CD14-positive monocyte (primary cell): ENCODE results near the gene DPYD. TPM values are rescaled to one million over a fixed set of nuclear protein-coding genes. Genes with fewer than 3 reads are reported as not detected.
A peak's percentile ranks its signal among the peaks of the same experiment; 100 is the strongest.

Experiments
- DNase-seq, 3 donors: peaks; one replicate each; pipeline ENCODE4 v3.0.0-alpha.2; 2011 to 2022
- H2AFZ ChIP-seq: 2 replicates; pipeline ENCODE4 v1.6.0; 2012; ENCODE audit warnings: mild to moderate bottlenecking, low read depth, low read length, inconsistent platforms; ENCODE audit not compliant: insufficient read depth, poor library complexity, severe bottlenecking
- H3K27ac ChIP-seq, 2 donors: 1 replicate in 1 of 2; 2 replicates in 1 of 2; pipeline ENCODE4 v1.5.1; 2012 to 2013; ENCODE audit warnings: low read length in 2 of 2, control low read depth in 1 of 2, inconsistent platforms in 1 of 2, low read depth in 1 of 2, mild to moderate bottlenecking in 1 of 2
- H3K27me3 ChIP-seq, 2 donors: one replicate each; pipeline versions ENCODE4 v1.6.0 to v1.6.1; 2011 to 2013; ENCODE audit warnings: low read length in 2 of 2; ENCODE audit not compliant: control insufficient read depth in 2 of 2, insufficient read depth in 2 of 2
- H3K36me3 ChIP-seq, 2 donors: replicated peaks in 1 of 2; 1 replicate in 1 of 2; 2 replicates in 1 of 2; pipeline versions ENCODE4 v1.5.1 to v1.6.1; 2012 to 2013; ENCODE audit warnings: low read length in 2 of 2, control low read depth in 1 of 2, inconsistent platforms in 1 of 2, mild to moderate bottlenecking in 1 of 2; ENCODE audit not compliant: insufficient read depth in 2 of 2, control insufficient read depth in 1 of 2
- H3K4me1 ChIP-seq, 2 donors: 1 replicate in 1 of 2; 2 replicates in 1 of 2; pipeline versions ENCODE4 v1.5.1 to v1.6.1; 2012 to 2013; ENCODE audit warnings: low read length in 2 of 2, control low read depth in 1 of 2, inconsistent platforms in 1 of 2, mild to moderate bottlenecking in 1 of 2, moderate library complexity in 1 of 2; ENCODE audit not compliant: insufficient read depth in 2 of 2, control insufficient read depth in 1 of 2
- H3K4me2 ChIP-seq: replicated peaks from 2 replicates; pipeline ENCODE3; 2012; ENCODE audit warnings: low read length, moderate library complexity, mild to moderate bottlenecking; ENCODE audit not compliant: poor library complexity, severe bottlenecking; ENCODE audit errors: extremely low read depth
- H3K4me3 ChIP-seq, 3 experiments: fragments of 200-600 bp in 1 of 3; sonication (generic) in 1 of 3; replicated peaks in 1 of 3; 1 replicate in 2 of 3; 2 replicates in 1 of 3; pipeline ENCODE4 v1.5.1; 2011 to 2013; ENCODE audit warnings: low read length in 3 of 3, mild to moderate bottlenecking in 3 of 3, control low read depth in 2 of 3, low read depth in 2 of 3, inconsistent platforms in 1 of 3, moderate library complexity in 1 of 3
- H3K79me2 ChIP-seq: 2 replicates; pipeline ENCODE4 v1.6.0; 2012; ENCODE audit warnings: mild to moderate bottlenecking, control low read depth, inconsistent platforms, low read length, moderate library complexity; ENCODE audit not compliant: insufficient read depth
- H3K9ac ChIP-seq: 2 replicates; pipeline ENCODE4 v1.6.0; 2017; ENCODE audit warnings: low read length, mild to moderate bottlenecking; ENCODE audit not compliant: insufficient read depth, poor library complexity, severe bottlenecking
- H3K9me3 ChIP-seq, 2 donors: replicated peaks in 1 of 2; 1 replicate in 1 of 2; 2 replicates in 1 of 2; pipeline versions ENCODE4 v1.5.1 to v1.6.1; 2012 to 2013; ENCODE audit warnings: low read length in 2 of 2, control low read depth in 1 of 2; ENCODE audit not compliant: control insufficient read depth in 1 of 2, insufficient read depth in 1 of 2
- H4K20me1 ChIP-seq: 2 replicates; pipeline ENCODE4 v1.6.0; 2012; ENCODE audit warnings: mild to moderate bottlenecking, low read length, control low read depth, moderate library complexity; ENCODE audit not compliant: insufficient read depth
- H3K27ac Mint-ChIP-seq, 7 donors: one replicate each; pipeline ENCODE4 v1.8.0; 2020; ENCODE audit warnings: mild to moderate bottlenecking in 7 of 7, mixed read lengths in 7 of 7, moderate library complexity in 6 of 7, inconsistent platforms in 2 of 7
- H3K27me3 Mint-ChIP-seq, 3 donors: one replicate each; pipeline ENCODE4 v1.8.0; 2021 to 2022; ENCODE audit warnings: low read depth in 3 of 3, mild to moderate bottlenecking in 3 of 3, mixed read lengths in 3 of 3, moderate library complexity in 3 of 3, inconsistent platforms in 1 of 3
- H3K36me3 Mint-ChIP-seq, 2 donors: one replicate each; pipeline ENCODE4 v1.8.0; 2020; ENCODE audit warnings: mixed read lengths in 2 of 2, inconsistent platforms in 1 of 2, mild to moderate bottlenecking in 1 of 2
- H3K4me1 Mint-ChIP-seq: one replicate; pipeline ENCODE4 v1.8.0; 2020; ENCODE audit warnings: mild to moderate bottlenecking, mixed read lengths
- H3K4me3 Mint-ChIP-seq, 2 donors: one replicate each; pipeline ENCODE4 v1.8.0; 2020; ENCODE audit warnings: mild to moderate bottlenecking in 2 of 2, mixed read lengths in 2 of 2, moderate library complexity in 1 of 2
- H3K9me3 Mint-ChIP-seq, 7 donors: one replicate each; pipeline ENCODE4 v1.8.0; 2020 to 2022; ENCODE audit warnings: mixed read lengths in 7 of 7, mild to moderate bottlenecking in 6 of 7, moderate library complexity in 6 of 7, inconsistent platforms in 2 of 7
- WGBS: methylation state at CpG from one replicate; pipeline ENCODE4 v1.1.5; 2013; ENCODE audit warnings: missing lambda C conversion rate; ENCODE audit not compliant: insufficient coverage; 5-methylcytosine and 5-hydroxymethylcytosine counted together
- intact Hi-C, 2 donors: fragments of 100-400 bp; cut with micrococcal nuclease; formaldehyde crosslinking; loops; one replicate each; pipeline versions ENCODE4 v1.15.0 to v1.15.1; 2023
- polyA plus RNA-seq, 3 donors: library from polyadenylated mRNA; depleted of rRNA in 1 of 3; unstranded in 2 of 3; stranded (reverse) in 1 of 3; fragments of 300-500 nt in 2 of 3; fragments of >200 nt in 1 of 3; fragmentation: Illumina TruSeq in 2 of 3; gene quantifications; 1 replicate in 2 of 3; 2 replicates in 1 of 3; pipeline ENCODE4 v1.2.3, GENCODE V29; 2012 to 2021
- TF ChIP-seq, protein P1 (sequence below): fragments of 200-600 bp; IDR thresholded peaks from one replicate; pipeline ENCODE4 v1.8.0; 2022; ENCODE audit warnings: antibody characterized with exemption, mild to moderate bottlenecking

DPYD gene
- polyA plus RNA-seq, 3 donors, result 87.6 to 171 (median 144) TPM

DNA sequence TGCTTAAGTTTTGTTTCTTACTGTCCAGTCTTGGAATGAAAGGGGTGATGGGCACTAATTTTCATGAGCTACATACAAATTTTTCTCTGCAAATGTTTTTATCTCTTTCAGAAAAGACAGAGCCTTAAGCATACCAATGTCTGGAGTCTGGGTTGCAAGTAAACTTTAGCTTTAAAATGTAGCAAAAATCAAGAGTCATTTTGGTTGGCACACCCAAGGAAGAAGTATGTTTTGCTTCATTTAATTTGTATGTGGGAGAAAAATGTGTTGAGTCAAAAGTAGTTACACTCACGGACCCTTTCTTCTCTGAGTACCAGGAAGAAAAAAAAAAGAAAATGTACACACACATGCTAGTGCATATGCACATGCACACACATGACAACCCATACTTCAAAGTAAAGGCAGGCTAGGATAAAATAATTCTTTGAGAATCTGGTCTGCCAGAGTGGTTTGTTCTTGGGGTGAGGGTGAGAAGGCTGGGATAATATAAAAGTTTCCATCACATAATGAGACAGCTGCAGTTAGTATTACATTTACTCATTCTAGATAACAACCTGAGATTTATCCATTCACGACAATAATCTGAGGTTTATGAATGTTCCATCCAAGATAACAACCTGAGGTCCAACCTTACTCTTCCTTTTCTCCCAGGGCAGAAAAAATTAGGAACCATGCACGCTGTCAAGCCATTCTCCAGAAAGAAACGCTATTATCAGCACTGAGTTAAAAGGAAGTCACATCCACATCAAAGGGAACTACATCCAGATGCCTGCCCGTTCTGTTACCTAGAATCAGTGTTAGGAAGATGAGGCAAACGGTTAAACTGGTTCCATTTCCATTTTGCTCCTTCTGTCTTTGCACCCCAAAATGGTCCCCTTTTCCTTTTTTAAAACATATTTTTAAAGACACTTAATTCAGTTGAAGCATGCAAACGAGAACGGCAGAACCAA lies 9.3 kb downstream of the DPYD start:
- Histone ChIP-seq H3K27me3 (no peaks in the 10 kb centered on the region), H3K9ac (no peak overlapping the region), H3K4me3 (peak overlapping the region in 2 of 3 experiments; percentile 5 to 42), H3K27ac (peak overlapping the region in 1 of 2 donors; percentile 68), H4K20me1 (peaks cover 78% of the 10 kb centered on the region), H3K9me3 (no peaks in the 10 kb centered on the region), H3K4me2 (peak overlapping the region; percentile 47), H2AFZ (no peak overlapping the region), H3K79me2 (peaks cover 96% of the 10 kb centered on the region), H3K36me3 (no peaks in the 10 kb centered on the region), H3K4me1 (peaks cover 57 to 91% of the 10 kb centered on the region in 2 donors)
- Mint-ChIP-seq H3K36me3 (peaks cover 6 to 11% of the 10 kb centered on the region in 2 donors), H3K27ac (peak overlapping the region; percentile 7 to 87 (median 67)), H3K9me3 (no peaks in the 10 kb centered on the region), H3K4me1 (peaks cover 51% of the 10 kb centered on the region), H3K4me3 (no peak overlapping the region), H3K27me3 (peaks cover 0 to under 1% (median 0%) of the 10 kb centered on the region in 3 donors)
- WGBS, result 26% methylated on average over 4 of the region's 8 CpGs
- TF ChIP-seq, protein P1, sequence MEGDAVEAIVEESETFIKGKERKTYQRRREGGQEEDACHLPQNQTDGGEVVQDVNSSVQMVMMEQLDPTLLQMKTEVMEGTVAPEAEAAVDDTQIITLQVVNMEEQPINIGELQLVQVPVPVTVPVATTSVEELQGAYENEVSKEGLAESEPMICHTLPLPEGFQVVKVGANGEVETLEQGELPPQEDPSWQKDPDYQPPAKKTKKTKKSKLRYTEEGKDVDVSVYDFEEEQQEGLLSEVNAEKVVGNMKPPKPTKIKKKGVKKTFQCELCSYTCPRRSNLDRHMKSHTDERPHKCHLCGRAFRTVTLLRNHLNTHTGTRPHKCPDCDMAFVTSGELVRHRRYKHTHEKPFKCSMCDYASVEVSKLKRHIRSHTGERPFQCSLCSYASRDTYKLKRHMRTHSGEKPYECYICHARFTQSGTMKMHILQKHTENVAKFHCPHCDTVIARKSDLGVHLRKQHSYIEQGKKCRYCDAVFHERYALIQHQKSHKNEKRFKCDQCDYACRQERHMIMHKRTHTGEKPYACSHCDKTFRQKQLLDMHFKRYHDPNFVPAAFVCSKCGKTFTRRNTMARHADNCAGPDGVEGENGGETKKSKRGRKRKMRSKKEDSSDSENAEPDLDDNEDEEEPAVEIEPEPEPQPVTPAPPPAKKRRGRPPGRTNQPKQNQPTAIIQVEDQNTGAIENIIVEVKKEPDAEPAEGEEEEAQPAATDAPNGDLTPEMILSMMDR, result no peak
- intact Hi-C loops, result no loop called here
- peak in 2 of 3 donors; percentile 29 to 50 for DNase-seq

DNA sequence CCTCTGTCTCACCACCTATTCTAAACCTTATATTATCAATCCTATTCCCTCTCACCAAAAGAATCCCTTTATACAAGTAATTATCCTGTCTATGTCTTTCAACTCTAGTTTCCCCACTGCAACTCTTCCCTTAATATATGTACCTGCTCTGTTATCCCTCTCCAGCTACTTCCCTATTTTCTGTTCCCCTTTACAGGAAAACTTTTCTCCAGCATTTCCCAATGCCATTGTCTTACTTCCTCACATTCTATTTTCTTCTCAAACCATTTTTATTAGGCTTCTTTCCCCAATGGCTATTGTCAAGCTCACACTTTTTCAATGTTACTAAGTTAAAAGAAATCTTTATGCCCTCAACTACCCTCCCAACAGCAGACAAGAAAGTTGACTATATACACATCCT lies 11.6 kb downstream of the DPYD start:
- Mint-ChIP-seq H3K36me3 (peaks cover 1 to 6% of the 10 kb centered on the region in 2 donors), H3K4me1 (peaks cover 40% of the 10 kb centered on the region), H3K9me3 (no peaks in the 10 kb centered on the region), H3K27ac (no peak overlapping the region), H3K4me3 (no peak overlapping the region), H3K27me3 (no peaks in the 10 kb centered on the region)
- Histone ChIP-seq H3K9me3 (no peaks in the 10 kb centered on the region), H4K20me1 (peaks cover 55% of the 10 kb centered on the region), H3K9ac (no peak overlapping the region), H3K27me3 (no peaks in the 10 kb centered on the region), H3K36me3 (no peaks in the 10 kb centered on the region), H3K27ac (peak overlapping the region in 1 of 2 donors; percentile 86), H3K4me3 (peak overlapping the region in 1 of 3 experiments; percentile 38), H2AFZ (no peak overlapping the region), H3K4me1 (peaks cover 73 to 97% of the 10 kb centered on the region in 2 donors), H3K4me2 (peak overlapping the region; percentile 54), H3K79me2 (peaks cover 96% of the 10 kb centered on the region)
- peak in 2 of 3 donors; percentile 77 for DNase-seq
- TF ChIP-seq, protein P1, result no peak
- intact Hi-C loops, result loop anchor here (5.0 to 10.0 kb wide), 2 partner anchors 54 to 57 kb away; no protein-coding TSS in a partner anchor
